Motor neuron (in vitro differentiated cells): ENCODE measurements around the gene PSMD7. TPM values are rescaled to one million over a fixed set of nuclear protein-coding genes. Genes with fewer than 3 reads are reported as not detected.

ENCODE experiments used
- ATAC-seq, 8 experiments: fragments of 200-7000 bp; cut with Tn5 transposase; replicated peaks in 6 of 8; 2 replicates each; pipeline ENCODE4 v1.8.0; 2021; ENCODE audit warnings: mild to moderate bottlenecking in 8 of 8, moderate library complexity in 8 of 8
- H3K27ac ChIP-seq, 2 donors: fragments of 250-450 bp; sonication (Bioruptor Pico); 2 replicates each; pipeline ENCODE4 v1.9.0; 2021; ENCODE audit warnings: antibody characterized with exemption in 2 of 2, mild to moderate bottlenecking in 2 of 2, moderate library complexity in 1 of 2
- H3K4me1 ChIP-seq, 2 donors: fragments of 250-450 bp; sonication (Bioruptor Pico); replicated peaks in 1 of 2; 2 replicates each; pipeline ENCODE4 v1.6.1; 2021; ENCODE audit warnings: antibody characterized with exemption in 2 of 2, mild to moderate bottlenecking in 2 of 2, moderate library complexity in 1 of 2
- H3K4me3 ChIP-seq, 5 donors: fragments of 250-450 bp; sonication (Bioruptor Pico); 2 replicates each; pipeline ENCODE4 v1.9.0; 2021; ENCODE audit warnings: antibody characterized with exemption in 5 of 5, mild to moderate bottlenecking in 5 of 5, moderate library complexity in 4 of 5
- WGBS, 10 experiments: fragments of 450-650 bp; shearing (Covaris generic); methylation state at CpG; one replicate each; pipeline ENCODE4 v1.0.0; 2022; 5-methylcytosine and 5-hydroxymethylcytosine counted together
- in situ Hi-C, 9 experiments: fragments of 400-800 bp; cut with MboI; loops; one replicate each; pipeline ENCODE4 v1.15.0; 2021; ENCODE audit warnings: low sequenced_read_pairs in 9 of 9, low pct_unique_long_range_greater_than_20kb in 2 of 9; ENCODE audit not compliant: unreplicated experiment in 9 of 9
- total RNA-seq, 8 experiments: library from RNA; unstranded; fragments of 300-600 nt; gene quantifications; 2 replicates each; pipeline versions ENCODE4 v1.2.3 to v1.2.4, GENCODE V29; 2022

PSMD7 gene
- total RNA-seq, 8 experiments from 2014 or later = 72.2 to 183 (median 126) TPM

- Histone ChIP-seq H3K4me3 (no peak overlapping the region), H3K4me1 (peaks cover 0 to 11% of the 10 kb centered on the region in 2 donors), H3K27ac (no peak overlapping the region)
- in situ Hi-C loops = no loop called here
- no peak for ATAC-seq
- WGBS, 10 experiments = 20 to 84% (median 69%) methylated on average over 1 to 3 of the region's 3 CpGs; no CpG with 5 or more reads in 2 of the 10 experiments
Observed at GRCh38 chr16:74279266-74279665, 17.3 kb upstream of the PSMD7 start.

- H3K4me1 ChIP-seq = peaks cover 0 to 9% of the 10 kb centered on the region in 2 donors
- WGBS, 10 experiments = 33 to 100% (median 95%) methylated on average over 1 to 3 of the region's 6 CpGs; no CpG with 5 or more reads in 2 of the 10 experiments
- no peak overlapping the region for H3K4me3 ChIP-seq
- no peak for ATAC-seq
- no peak overlapping the region for H3K27ac ChIP-seq
- in situ Hi-C loops = no loop called here
Observed at GRCh38 chr16:74279805-74280204, 16.8 kb upstream of the PSMD7 start.

- Histone ChIP-seq H3K27ac (no peak overlapping the region), H3K4me1 (peaks cover 0 to 8% of the 10 kb centered on the region in 2 donors), H3K4me3 (no peak overlapping the region)
- no peak for ATAC-seq
- in situ Hi-C loops = no loop called here
- WGBS, 10 experiments = 40 to 100% (median 80%) methylated on average over 1 to 5 of the region's 5 CpGs; no CpG with 5 or more reads in 1 of the 10 experiments
Observed at GRCh38 chr16:74280448-74280847, 16.2 kb upstream of the PSMD7 start.

- ATAC-seq = peak in 3 of 8 experiments; percentile 43 to 63 (median 50)
- WGBS, 10 experiments = 20 to 100% (median 75%) methylated on average over 1 of the region's 1 CpG; no CpG with 5 or more reads in 4 of the 10 experiments
- H3K4me1 ChIP-seq = peaks cover 0 to 8% of the 10 kb centered on the region in 2 donors
- no peak overlapping the region for H3K27ac ChIP-seq
- no peak overlapping the region for H3K4me3 ChIP-seq
- in situ Hi-C loops = no loop called here
Observed at GRCh38 chr16:74281300-74281699, 15.3 kb upstream of the PSMD7 start.

GRCh38 chr16:74283716-74284115, 12.9 kb upstream of the PSMD7 start:
- in situ Hi-C loops = no loop called here
- Histone ChIP-seq H3K4me3 (no peak overlapping the region), H3K4me1 (no peaks in the 10 kb centered on the region), H3K27ac (no peak overlapping the region)
- ATAC-seq = peak in 3 of 8 experiments; percentile 78 to 90 (median 85)
- WGBS, 10 experiments = 8 to 91% (median 79%) methylated on average over 1 to 4 of the region's 4 CpGs; no CpG with 5 or more reads in 1 of the 10 experiments

- 91 to 94% methylated on average over 4 to 5 of the region's 7 CpGs; no CpG with 5 or more reads in 8 of the 10 experiments for WGBS, 10 experiments
- Histone ChIP-seq H3K4me3 (no peak overlapping the region), H3K27ac (no peak overlapping the region), H3K4me1 (no peaks in the 10 kb centered on the region)
- ATAC-seq = no peak
- in situ Hi-C loops = no loop called here
Observed at GRCh38 chr16:74288065-74288464, 8.5 kb upstream of the PSMD7 start.

GRCh38 chr16:74290356-74290755, 6.3 kb upstream of the PSMD7 start:
- H3K4me3 ChIP-seq = no peak overlapping the region
- no peak for ATAC-seq
- in situ Hi-C loops = no loop called here

GRCh38 chr16:74291176-74291575, 5.4 kb upstream of the PSMD7 start:
- 83 to 100% (median 95%) methylated on average over 1 to 5 of the region's 5 CpGs for WGBS, 10 experiments
- in situ Hi-C loops = no loop called here
- H3K4me3 ChIP-seq = no peak overlapping the region
- H3K27ac ChIP-seq = no peak overlapping the region
- no peak for ATAC-seq
- peaks cover 0 to 5% of the 10 kb centered on the region in 2 donors for H3K4me1 ChIP-seq

More at GRCh38 chr16:74290356-74290755, 6.3 kb upstream of the PSMD7 start:
- H3K27ac ChIP-seq = no peak overlapping the region
- H3K4me1 ChIP-seq = no peaks in the 10 kb centered on the region

GRCh38 chr16:74291577-74292208, 4.9 kb upstream of the PSMD7 start:
- Histone ChIP-seq H3K27ac (no peak overlapping the region), H3K4me1 (peaks cover 0 to 5% of the 10 kb centered on the region in 2 donors), H3K4me3 (no peak overlapping the region)
- in situ Hi-C loops = no loop called here
- peak in 1 of 8 experiments; percentile 4 for ATAC-seq
- WGBS, 10 experiments = 83 to 100% (median 93%) methylated on average over 1 of the region's 1 CpG; no CpG with 5 or more reads in 4 of the 10 experiments

GRCh38 chr16:74296104-74296431, 546 bp upstream of the PSMD7 start:
- Histone ChIP-seq H3K27ac (peak overlapping the region; percentile 92 to 97), H3K4me1 (peaks cover 12 to 13% of the 10 kb centered on the region in 2 donors), H3K4me3 (peak overlapping the region; percentile 56 to 88 (median 81))
- ATAC-seq = peak in 3 of 8 experiments; percentile 1 to 11 (median 2)
- 0 to 58% (median 13%) methylated on average over 1 to 9 of the region's 9 CpGs for WGBS, 10 experiments
- in situ Hi-C loops = no loop called here

GRCh38 chr16:74297145-74297665, 591 bp downstream of the PSMD7 start:
- in situ Hi-C loops = no loop called here

GRCh38 chr16:74298104-74298503, 1.5 kb downstream of the PSMD7 start:
- WGBS, 10 experiments = 80 to 100% (median 91%) methylated on average over 1 to 2 of the region's 2 CpGs; no CpG with 5 or more reads in 2 of the 10 experiments

More at GRCh38 chr16:74297145-74297665, 591 bp downstream of the PSMD7 start:
- peak in 6 of 8 experiments; percentile 2 to 43 (median 20) for ATAC-seq
- 0 to 7% (median 0%) methylated on average over 1 to 10 of the region's 27 CpGs; no CpG with 5 or more reads in 4 of the 10 experiments for WGBS, 10 experiments
- H3K4me1 ChIP-seq = peaks cover 12 to 13% of the 10 kb centered on the region in 2 donors
- peak overlapping the region; percentile 56 to 88 (median 81) for H3K4me3 ChIP-seq
- peak overlapping the region; percentile 92 to 97 for H3K27ac ChIP-seq

GRCh38 chr16:74302341-74302740, 5.7 kb downstream of the PSMD7 start:
- no peak for ATAC-seq
- in situ Hi-C loops = loop anchor here in 2 of 9 experiments (25.0 kb wide), 2 partner anchors 135 to 335 kb away; no protein-coding TSS in a partner anchor
- Histone ChIP-seq H3K4me3 (no peak overlapping the region), H3K27ac (no peak overlapping the region), H3K4me1 (peaks cover 8 to 12% of the 10 kb centered on the region in 2 donors)
- 91 to 100% (median 100%) methylated on average over 1 to 5 of the region's 5 CpGs for WGBS, 10 experiments

More at GRCh38 chr16:74298104-74298503, 1.5 kb downstream of the PSMD7 start:
- in situ Hi-C loops = no loop called here
- ATAC-seq = no peak
- Histone ChIP-seq H3K4me3 (peak overlapping the region; percentile 56 to 88 (median 81)), H3K4me1 (peaks cover 12 to 13% of the 10 kb centered on the region in 2 donors), H3K27ac (no peak overlapping the region)
